HepG2 (cell line): Measurements from ENCODE around the gene SUSD3. TPM values are rescaled to one million over a fixed set of nuclear protein-coding genes. Genes with fewer than 3 reads are reported as not detected.

Source experiments
- ATF5 ChIP-seq: sonication (generic); formaldehyde crosslinking; IDR thresholded peaks from 2 replicates; pipeline ENCODE4 v1.4.0; 2020; ENCODE audit warnings: mild to moderate bottlenecking, low read depth, missing genetic modification reagents
- DDIT3 ChIP-seq: sonication (generic); formaldehyde crosslinking; IDR thresholded peaks from 2 replicates; pipeline ENCODE4 v1.4.0; 2020; ENCODE audit warnings: mild to moderate bottlenecking, missing genetic modification reagents
- FOXO1 ChIP-seq: sonication (generic); formaldehyde crosslinking; IDR thresholded peaks from 2 replicates; pipeline ENCODE4 v1.4.0; 2020; ENCODE audit warnings: missing genetic modification reagents
- GLI4 ChIP-seq: sonication (generic); formaldehyde crosslinking; IDR thresholded peaks from 2 replicates; pipeline ENCODE4 v1.5.1; 2020; ENCODE audit warnings: missing genetic modification reagents, mild to moderate bottlenecking, moderate library complexity, borderline replicate concordance
- IKZF1 ChIP-seq: fragments of 450-650 bp; IDR thresholded peaks from 2 replicates; pipeline ENCODE4 v1.7.1; 2016
- MTF1 ChIP-seq: sonication (generic); formaldehyde crosslinking; IDR thresholded peaks from 2 replicates; pipeline ENCODE4 v1.5.0; 2020; ENCODE audit warnings: missing genetic modification reagents
- SPEN ChIP-seq: sonication (generic); formaldehyde crosslinking; IDR thresholded peaks from 2 replicates; pipeline ENCODE4 v1.5.1; 2020; ENCODE audit warnings: low read depth, mild to moderate bottlenecking, missing genetic modification reagents
- SRF ChIP-seq: IDR thresholded peaks from 2 replicates; pipeline ENCODE4 v1.6.1; 2011; ENCODE audit warnings: mild to moderate bottlenecking, low read depth, low read length, moderate library complexity
- ZBTB2 ChIP-seq: sonication (generic); formaldehyde crosslinking; IDR thresholded peaks from 2 replicates; pipeline ENCODE4 v1.8.0; 2022; ENCODE audit warnings: low read depth, missing genetic modification reagents
- ZBTB38 ChIP-seq: sonication (generic); formaldehyde crosslinking; IDR thresholded peaks from 2 replicates; pipeline ENCODE4 v1.5.1; 2020; ENCODE audit warnings: mild to moderate bottlenecking, missing genetic modification reagents
- ZBTB4 ChIP-seq: sonication (generic); formaldehyde crosslinking; IDR thresholded peaks from 2 replicates; pipeline ENCODE4 v1.4.0; 2020; ENCODE audit warnings: missing genetic modification reagents, mild to moderate bottlenecking, borderline replicate concordance
- ZNF121 ChIP-seq: sonication (generic); formaldehyde crosslinking; IDR thresholded peaks from 2 replicates; pipeline ENCODE4 v1.5.0; 2020; ENCODE audit warnings: mild to moderate bottlenecking, missing genetic modification reagents
- ZNF136 ChIP-seq: sonication (generic); formaldehyde crosslinking; IDR thresholded peaks from 2 replicates; pipeline ENCODE4 v1.8.1; 2022; ENCODE audit warnings: low read depth, mild to moderate bottlenecking, moderate library complexity, missing genetic modification reagents
- ZNF460 ChIP-seq: sonication (generic); formaldehyde crosslinking; IDR thresholded peaks from 2 replicates; pipeline ENCODE4 v1.5.1; 2020; ENCODE audit warnings: missing genetic modification reagents, mild to moderate bottlenecking, borderline replicate concordance
- ZNF512 ChIP-seq: sonication (generic); formaldehyde crosslinking; IDR thresholded peaks from 2 replicates; pipeline ENCODE4 v1.4.0; 2020; ENCODE audit warnings: mild to moderate bottlenecking, missing genetic modification reagents
- ZNF549 ChIP-seq: sonication (generic); formaldehyde crosslinking; IDR thresholded peaks from 2 replicates; pipeline ENCODE4 v1.5.0; 2020; ENCODE audit warnings: missing genetic modification reagents
- ZNF558 ChIP-seq: sonication (generic); formaldehyde crosslinking; IDR thresholded peaks from 2 replicates; pipeline ENCODE4 v1.9.0; 2022; ENCODE audit warnings: mild to moderate bottlenecking, missing genetic modification reagents, borderline replicate concordance
- polyA plus RNA-seq, 8 experiments: library from polyadenylated mRNA; depleted of rRNA in 3 of 8; stranded (reverse) in 7 of 8; unstranded in 1 of 8; fragments of >200 nt; fragmentation: Illumina TruSeq in 4 of 8; extraction: Trizol in 4 of 8; gene quantifications; 2 replicates each; pipeline versions ENCODE4 v1.2.1 to v1.2.3, GENCODE V29; 2011 to 2016; ENCODE audit warnings: low read depth in 4 of 8, missing spikeins in 1 of 8, mixed read lengths in 1 of 8; ENCODE audit not compliant: insufficient read depth in 1 of 8
- total RNA-seq, 5 experiments: library from RNA; depleted of rRNA; stranded (reverse); fragments of >200 nt; fragmentation: Illumina TruSeq; extraction: Trizol; gene quantifications; 2 replicates each; pipeline ENCODE4 v1.2.3, GENCODE V29; 2016; ENCODE audit warnings: low read depth in 1 of 5

The SUSD3 gene
- total and polyA plus RNA-seq, 2 of the 13 experiments (the other 11 are each of a cell fraction or from before 2014, with no cell fraction given): 7.0 to 9.1 TPM

- TF ChIP-seq MTF1 (no peak), SPEN (peak; percentile 93), ZNF121 (no peak), SRF (peak; percentile 40; the same call in 1 of the 2 replicates), DDIT3 (no peak), GLI4 (no peak; the same call in 1 of the 2 replicates), ZNF460 (CRISPR knock-in tag) (no peak), ZNF549 (CRISPR knock-in tag) (no peak), ZBTB2 (CRISPR knock-in tag) (no peak), FOXO1 (CRISPR knock-in tag) (no peak), ZNF558 (CRISPR knock-in tag) (0 out of 2 replicates have a peak, but pooled peaks have one; percentile 65), ATF5 (CRISPR knock-in tag) (no peak), ZNF512 (no peak), IKZF1 (no peak), ZBTB38 (CRISPR knock-in tag) (peak; percentile 93), ZBTB4 (no peak), ZNF136 (CRISPR knock-in tag) (0 out of 2 replicates have a peak, but pooled peaks have one; percentile 55)
Measured at GRCh38 chr9:93126825-93127368, 68.4 kb downstream of the SUSD3 start (continued).
